ENCODE measurements around the gene LDB3.

LDB3 gene

DNA sequence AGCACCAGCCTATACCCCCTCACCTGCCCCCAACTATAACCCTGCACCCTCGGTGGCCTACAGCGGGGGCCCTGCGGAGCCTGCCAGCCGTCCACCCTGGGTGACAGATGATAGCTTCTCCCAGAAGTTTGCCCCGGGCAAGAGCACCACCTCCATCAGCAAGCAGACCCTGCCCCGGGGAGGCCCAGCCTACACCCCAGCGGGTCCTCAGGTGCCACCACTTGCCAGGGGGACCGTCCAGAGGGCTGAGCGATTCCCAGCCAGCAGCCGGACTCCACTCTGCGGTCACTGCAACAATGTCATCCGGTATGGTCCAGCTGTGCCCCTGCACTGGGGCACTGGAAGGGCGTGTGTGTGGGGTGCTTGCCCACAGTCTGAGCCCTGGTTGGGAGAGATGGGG, 48.2 kb downstream of the LDB3 start:
- no peak overlapping the region for H3K4me3 ChIP-seq (ENCODE audit: low read depth, low read length)
- DNase-seq (ENCODE audit: low read depth) = no peak
- TF ChIP-seq, protein P1, sequence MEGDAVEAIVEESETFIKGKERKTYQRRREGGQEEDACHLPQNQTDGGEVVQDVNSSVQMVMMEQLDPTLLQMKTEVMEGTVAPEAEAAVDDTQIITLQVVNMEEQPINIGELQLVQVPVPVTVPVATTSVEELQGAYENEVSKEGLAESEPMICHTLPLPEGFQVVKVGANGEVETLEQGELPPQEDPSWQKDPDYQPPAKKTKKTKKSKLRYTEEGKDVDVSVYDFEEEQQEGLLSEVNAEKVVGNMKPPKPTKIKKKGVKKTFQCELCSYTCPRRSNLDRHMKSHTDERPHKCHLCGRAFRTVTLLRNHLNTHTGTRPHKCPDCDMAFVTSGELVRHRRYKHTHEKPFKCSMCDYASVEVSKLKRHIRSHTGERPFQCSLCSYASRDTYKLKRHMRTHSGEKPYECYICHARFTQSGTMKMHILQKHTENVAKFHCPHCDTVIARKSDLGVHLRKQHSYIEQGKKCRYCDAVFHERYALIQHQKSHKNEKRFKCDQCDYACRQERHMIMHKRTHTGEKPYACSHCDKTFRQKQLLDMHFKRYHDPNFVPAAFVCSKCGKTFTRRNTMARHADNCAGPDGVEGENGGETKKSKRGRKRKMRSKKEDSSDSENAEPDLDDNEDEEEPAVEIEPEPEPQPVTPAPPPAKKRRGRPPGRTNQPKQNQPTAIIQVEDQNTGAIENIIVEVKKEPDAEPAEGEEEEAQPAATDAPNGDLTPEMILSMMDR (IDR thresholded peaks at IDR 0.05; ENCODE audit: low read depth, low read length, missing control alignments) = no peak

DNA sequence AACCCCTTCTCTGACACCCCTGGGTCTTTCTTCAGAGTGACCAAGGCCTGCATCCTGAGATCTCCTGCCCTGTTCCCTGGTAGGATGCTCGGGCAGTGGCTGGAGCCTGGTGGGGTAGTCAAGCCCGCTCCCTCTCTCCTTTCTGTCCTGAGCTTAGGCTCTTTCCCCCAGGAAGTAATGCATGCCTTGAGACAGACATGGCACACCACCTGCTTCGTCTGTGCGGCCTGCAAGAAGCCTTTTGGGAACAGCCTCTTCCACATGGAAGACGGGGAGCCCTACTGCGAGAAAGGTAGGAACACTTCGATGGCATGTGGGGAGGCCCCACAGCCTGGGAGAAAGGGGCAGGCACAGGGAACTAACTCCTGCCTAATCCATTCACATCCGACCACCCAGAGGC, 50.2 kb downstream of the LDB3 start:
- TF ChIP-seq, protein P1 (IDR thresholded peaks at IDR 0.05; ENCODE audit: low read depth, low read length, missing control alignments) = no peak
- no peak overlapping the region for H3K4me3 ChIP-seq (ENCODE audit: low read depth, low read length)
- no peak for DNase-seq (ENCODE audit: low read depth)

DNA sequence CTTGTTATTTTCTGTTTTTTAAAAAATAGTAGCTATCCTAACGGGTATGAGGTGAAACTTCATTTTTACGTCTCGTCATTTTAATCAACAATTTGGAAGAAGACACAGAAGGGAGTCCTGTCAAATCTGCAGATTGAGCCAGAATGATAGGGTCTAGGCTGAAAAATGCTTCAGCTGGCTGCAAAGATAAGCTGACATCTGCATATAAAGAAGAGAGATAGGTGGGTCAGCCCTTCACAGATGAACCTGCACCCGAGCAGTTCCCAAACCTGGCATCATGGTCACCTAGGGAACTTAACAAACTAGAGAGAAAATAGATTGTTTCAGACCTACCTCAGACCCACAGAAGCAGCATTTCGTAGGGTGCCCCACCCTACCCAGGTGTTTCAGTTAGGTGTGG, 52.9 kb downstream of the LDB3 start:
- no peak overlapping the region for H3K4me3 ChIP-seq (ENCODE audit: low read depth, low read length)
- TF ChIP-seq, protein P1 (IDR thresholded peaks at IDR 0.05; ENCODE audit: low read depth, low read length, missing control alignments) = no peak
- no peak for DNase-seq (ENCODE audit: low read depth)

DNA sequence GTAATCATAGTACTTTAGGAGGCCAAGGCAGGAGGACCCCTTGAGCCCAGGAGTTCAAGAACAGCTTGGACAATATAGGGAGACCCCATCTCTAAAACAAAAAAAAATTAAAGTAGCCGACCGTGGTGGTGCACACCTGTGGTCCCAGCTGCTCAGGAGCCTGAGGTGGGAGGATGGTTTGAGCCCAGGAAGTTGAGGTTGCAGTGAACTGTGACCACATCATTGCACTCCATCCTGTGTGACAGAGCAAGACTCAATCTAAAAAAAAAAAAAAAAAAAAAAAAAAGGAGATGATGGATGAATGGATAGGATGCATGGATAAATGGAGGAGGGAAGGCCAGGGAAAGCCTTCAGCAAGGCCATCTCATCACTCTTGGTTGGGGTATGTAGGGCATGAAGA, 54.7 kb downstream of the LDB3 start:
- H3K4me3 ChIP-seq (ENCODE audit: low read depth, low read length) = no peak overlapping the region
- no peak for DNase-seq (ENCODE audit: low read depth)
- TF ChIP-seq, protein P1 (IDR thresholded peaks at IDR 0.05; ENCODE audit: low read depth, low read length, missing control alignments) = no peak

DNA sequence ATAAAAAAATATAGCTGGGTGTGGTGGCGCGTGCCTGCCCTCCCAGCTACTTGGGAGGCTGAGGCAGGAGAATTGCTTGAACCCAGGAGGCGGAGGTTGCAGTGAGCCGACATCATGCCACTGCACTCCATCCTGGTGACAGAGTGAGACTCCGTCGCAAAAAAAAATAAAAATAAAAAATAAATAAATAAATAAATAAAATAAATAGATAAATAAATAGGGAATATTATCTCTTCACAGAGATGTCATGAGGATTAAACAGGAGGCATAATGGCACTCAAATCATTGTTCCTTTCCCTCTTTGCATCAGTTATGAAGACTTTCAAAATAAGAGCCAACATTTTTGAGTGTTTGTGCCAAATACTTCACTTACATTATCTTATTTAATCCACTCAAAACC, 56.1 kb downstream of the LDB3 start:
- no peak overlapping the region for H3K4me3 ChIP-seq (ENCODE audit: low read depth, low read length)
- TF ChIP-seq, protein P1 (IDR thresholded peaks at IDR 0.05; ENCODE audit: low read depth, low read length, missing control alignments) = no peak
- DNase-seq (ENCODE audit: low read depth) = no peak

DNA sequence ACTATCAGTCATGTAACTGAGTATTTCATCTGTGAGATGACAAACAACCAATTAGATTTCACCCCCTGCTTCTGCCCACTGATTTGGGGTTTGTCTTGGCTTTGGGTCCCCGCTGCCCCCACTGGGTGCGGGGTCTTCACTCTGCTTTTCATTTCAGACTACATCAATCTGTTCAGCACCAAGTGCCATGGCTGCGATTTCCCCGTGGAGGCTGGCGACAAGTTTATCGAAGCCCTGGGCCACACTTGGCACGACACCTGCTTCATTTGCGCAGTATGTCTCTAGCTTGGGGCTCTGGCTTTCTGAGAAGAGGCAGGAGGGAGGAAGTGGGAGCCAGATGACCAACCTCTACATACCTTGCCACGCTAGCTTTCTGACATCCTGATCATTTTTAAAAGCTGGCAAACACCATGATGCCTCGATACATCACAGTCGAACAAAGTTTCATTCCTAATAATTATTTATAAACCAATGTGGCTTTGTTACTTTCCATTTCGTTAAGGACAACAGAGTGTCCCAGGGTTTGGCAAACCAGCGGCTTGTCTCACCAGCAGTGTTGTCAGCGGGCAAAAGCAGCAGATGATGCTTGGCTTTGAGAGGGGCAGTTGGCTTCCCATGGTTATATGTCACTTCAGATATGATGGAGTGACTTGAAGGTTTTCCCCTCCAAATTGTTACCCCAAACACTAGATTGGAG, 57.8 kb downstream of the LDB3 start:
- DNase-seq (ENCODE audit: low read depth) = no peak
- no peak overlapping the region for H3K4me3 ChIP-seq (ENCODE audit: low read depth, low read length)
- TF ChIP-seq, protein P1 (IDR thresholded peaks at IDR 0.05; ENCODE audit: low read depth, low read length, missing control alignments) = no peak

DNA sequence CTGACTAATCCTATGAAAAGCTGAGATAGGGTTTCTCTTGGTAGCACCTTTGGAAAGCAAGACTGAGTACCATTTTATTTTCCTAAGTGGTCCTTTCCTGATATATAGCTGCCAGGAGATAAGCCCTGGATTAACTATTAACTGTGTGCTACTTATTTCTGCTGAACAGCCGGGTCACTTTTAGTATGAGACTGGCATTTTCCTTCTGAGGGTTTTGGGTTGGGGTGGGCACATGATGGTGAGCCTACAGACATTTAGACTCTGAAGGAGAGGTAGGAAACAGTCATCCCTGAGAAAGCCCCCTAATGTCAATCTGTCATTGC, 58.3 kb downstream of the LDB3 start:
- no peak for DNase-seq (ENCODE audit: low read depth)
- H3K4me3 ChIP-seq (ENCODE audit: low read depth, low read length) = no peak overlapping the region
- TF ChIP-seq, protein P1 (IDR thresholded peaks at IDR 0.05; ENCODE audit: low read depth, low read length, missing control alignments) = no peak

Data from GM12864 (cell line).